T-helper 1 cell treated with Interleukin-12 subunit alpha and Interleukin-12 subunit beta and Interleukin-4 antibody, amounts not matched to agents 30 ng/mL and 1 ng/mL, for 36 hours (primary cell): ENCODE results near the gene SON. TPM values are rescaled to one million over a fixed set of nuclear protein-coding genes. Genes with fewer than 3 reads are reported as not detected.

Experiments used
- intact Hi-C: fragments of 100-400 bp; cut with micrococcal nuclease; formaldehyde crosslinking; loops from one replicate; pipeline ENCODE4 v1.15.1; 2024
- total RNA-seq: library from RNA; stranded (reverse); gene quantifications from 2 replicates; pipeline ENCODE4 v1.2.3, GENCODE V29; 2022

Gene SON
- total RNA-seq, 1 donor from 2014 or later, result 345 TPM

GRCh38 chr21:33544451-33545195 is 1.8 kb downstream of the SON start:
- intact Hi-C loops, result loop anchor here (5.0 kb wide), 2 partner anchors 162 to 403 kb away; no protein-coding TSS in a partner anchor

GRCh38 chr21:33546086-33546485 is 3.2 kb downstream of the SON start:
- intact Hi-C loops, result no loop called here

- intact Hi-C loops, result no loop called here
These were observed 7.3 kb downstream of the SON start for GRCh38 chr21:33549848-33550771.

GRCh38 chr21:33550772-33551660 is 8.2 kb downstream of the SON start:
- intact Hi-C loops, result no loop called here

GRCh38 chr21:33551664-33552063 is 8.8 kb downstream of the SON start:
- intact Hi-C loops, result no loop called here

GRCh38 chr21:33552093-33552998 is 9.5 kb downstream of the SON start:
- intact Hi-C loops, result no loop called here

GRCh38 chr21:33552999-33553598 is 10.3 kb downstream of the SON start:
- intact Hi-C loops, result no loop called here

- intact Hi-C loops, result loop anchor here (1.0 to 2.0 kb wide), 2 partner anchors 11 to 16 kb away; partner anchors contain the start of gene SON
These were observed 11.6 kb downstream of the SON start for GRCh38 chr21:33554236-33554981.

GRCh38 chr21:33554982-33555344 is 12.1 kb downstream of the SON start:
- intact Hi-C loops, result loop anchor here (1.0 to 2.0 kb wide), 2 partner anchors 12 to 16 kb away; partner anchors contain the start of gene SON

GRCh38 chr21:33557447-33557846 is 14.6 kb downstream of the SON start:
- intact Hi-C loops, result no loop called here

GRCh38 chr21:33558777-33559421 is 16.1 kb downstream of the SON start:
- intact Hi-C loops, result loop anchor here (2.0 kb wide), 1 partner anchor 16 kb away; the partner anchor contains the start of genes GART and SON

- intact Hi-C loops, result loop anchor here (2.0 kb wide), 1 partner anchor 17 kb away; the partner anchor contains the start of genes GART and SON
These were observed 17.0 kb downstream of the SON start for GRCh38 chr21:33559813-33560212.

GRCh38 chr21:33560965-33561364 is 18.1 kb downstream of the SON start:
- intact Hi-C loops, result no loop called here

- intact Hi-C loops, result no loop called here
These were observed 18.5 kb downstream of the SON start for GRCh38 chr21:33561373-33561772.

- intact Hi-C loops, result no loop called here
These were observed 19.6 kb downstream of the SON start for GRCh38 chr21:33562389-33562788.

- intact Hi-C loops, result no loop called here
These were observed 23.7 kb downstream of the SON start for GRCh38 chr21:33566514-33566913.

GRCh38 chr21:33567914-33568313 is 25.1 kb downstream of the SON start:
- intact Hi-C loops, result no loop called here

GRCh38 chr21:33568448-33568847 is 25.6 kb downstream of the SON start:
- intact Hi-C loops, result no loop called here
